GM13976 (cell line): ENCODE measurements around the gene FPR3.

ENCODE experiments used
- DNase-seq: peaks from one replicate; pipeline ENCODE4 v3.0.0; 2012; ENCODE audit warnings: low spot score
- CTCF ChIP-seq: IDR thresholded peaks from 2 replicates; pipeline ENCODE4 v1.5.1; 2012; ENCODE audit warnings: borderline replicate concordance, mild to moderate bottlenecking; ENCODE audit not compliant: insufficient read depth; ENCODE audit errors: extremely low read depth, missing control alignments, control extremely low read depth
- in situ Hi-C: fragments of 300-500 bp; cut with MboI; formaldehyde crosslinking; loops from one replicate; pipeline ENCODE4 v1.12.0; 2022; ENCODE audit warnings: low sequenced_read_pairs, mixed read lengths, inconsistent platforms; ENCODE audit not compliant: unreplicated experiment

Gene FPR3

GRCh38 chr19:51807111-51807701 is 12.2 kb downstream of the FPR3 start:
- TF ChIP-seq CTCF, result no peak
- in situ Hi-C loops, result no loop called here
- DNase-seq, result no peak

GRCh38 chr19:51807925-51808324 is 13.0 kb downstream of the FPR3 start:
- TF ChIP-seq CTCF, result no peak
- in situ Hi-C loops, result no loop called here
- no peak for DNase-seq

- no peak for DNase-seq
- in situ Hi-C loops, result no loop called here
- TF ChIP-seq CTCF, result no peak
Observed at GRCh38 chr19:51808333-51808986, 13.5 kb downstream of the FPR3 start.

- TF ChIP-seq CTCF, result no peak
- in situ Hi-C loops, result no loop called here
- DNase-seq, result no peak
Observed at GRCh38 chr19:51809787-51810186, 14.8 kb downstream of the FPR3 start.

GRCh38 chr19:51810223-51810622 is 15.3 kb downstream of the FPR3 start:
- in situ Hi-C loops, result no loop called here
- DNase-seq, result no peak
- no peak for TF ChIP-seq CTCF

GRCh38 chr19:51811344-51811743 is 16.4 kb downstream of the FPR3 start:
- DNase-seq, result no peak
- no peak for TF ChIP-seq CTCF
- in situ Hi-C loops, result no loop called here
